Tibial artery (tissue), 4 donors: ENCODE results near the gene MYH7B.

Source experiments
- DNase-seq, 2 donors: peaks; one replicate each; pipeline ENCODE4 v3.0.0-alpha.2; 2019
- H3K27ac ChIP-seq, 2 donors: fragments of 200-600 bp; sonication (generic) in 1 of 2; 1 replicate in 1 of 2; 2 replicates in 1 of 2; pipeline ENCODE4 v1.5.1; 2018 to 2019; ENCODE audit warnings: mild to moderate bottlenecking in 1 of 2
- H3K27me3 ChIP-seq, 2 donors: fragments of 200-600 bp; sonication (generic) in 1 of 2; one replicate each; pipeline versions ENCODE4 v1.5.1 to v1.6.0; 2016 to 2019
- H3K36me3 ChIP-seq, 3 donors: fragments of 200-600 bp; sonication (generic) in 2 of 3; one replicate each; pipeline ENCODE4 v1.5.1; 2016 to 2019; ENCODE audit warnings: mild to moderate bottlenecking in 2 of 3
- H3K4me1 ChIP-seq, 4 donors: fragments of 200-600 bp; sonication (generic) in 2 of 4; 1 replicate in 3 of 4; 2 replicates in 1 of 4; pipeline ENCODE4 v1.5.1; 2016 to 2019
- H3K4me3 ChIP-seq, 2 donors: fragments of 200-600 bp; sonication (generic) in 1 of 2; 1 replicate in 1 of 2; 2 replicates in 1 of 2; pipeline ENCODE4 v1.5.1; 2018 to 2019; ENCODE audit warnings: mild to moderate bottlenecking in 2 of 2
- H3K9me3 ChIP-seq, 3 donors: fragments of 200-600 bp; sonication (generic) in 1 of 3; one replicate each; pipeline ENCODE4 v1.5.1; 2016 to 2019
- intact Hi-C: fragments of 100-400 bp; cut with DNase I; formaldehyde crosslinking; loops from one replicate; pipeline ENCODE4 v1.15.0; 2023; ENCODE audit warnings: low total_unique reads
- TF ChIP-seq, protein P1 (sequence below), 2 experiments: fragments of 200-600 bp in 1 of 2; fragments of 450-650 bp in 1 of 2; IDR thresholded peaks; one replicate each; pipeline ENCODE4 v1.5.1; 2017 to 2019; ENCODE audit warnings: antibody characterized with exemption in 2 of 2, mild to moderate bottlenecking in 1 of 2, moderate library complexity in 1 of 2

The MYH7B gene

DNA sequence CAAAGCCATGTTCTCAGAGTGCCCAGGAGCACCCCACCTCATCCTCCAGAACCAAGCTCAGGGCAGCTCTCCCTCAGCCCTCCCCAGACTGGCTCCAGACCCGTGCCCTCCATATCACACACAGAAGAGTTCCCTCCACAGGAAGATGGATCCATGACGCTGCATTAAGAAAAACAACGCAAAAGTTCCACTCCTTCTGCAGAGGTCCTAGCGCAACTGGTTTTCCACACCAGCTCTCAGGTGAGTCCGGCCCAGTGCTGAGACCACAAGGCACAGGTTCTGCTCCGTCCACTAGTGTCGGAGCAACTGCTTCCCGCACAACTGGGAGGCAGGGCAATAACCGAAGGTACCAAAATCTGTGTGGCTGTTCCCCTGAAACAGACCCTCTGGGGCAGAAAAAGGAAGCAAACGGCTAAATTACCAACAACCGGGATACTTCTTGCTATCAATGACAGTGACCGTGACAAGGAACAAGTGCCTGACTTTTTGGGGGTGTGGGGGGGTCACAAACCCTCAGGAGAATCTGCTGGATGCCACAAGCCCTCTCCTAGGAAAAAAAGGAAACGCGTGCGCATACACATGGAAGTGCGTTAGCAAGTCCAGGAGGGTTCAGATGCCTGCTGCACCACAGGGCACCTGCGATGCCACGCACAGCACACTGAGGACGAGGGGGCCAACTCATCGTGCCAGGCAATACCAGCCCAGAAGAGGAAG lies 49.2 kb downstream of the MYH7B start:
- no peaks in the 10 kb centered on the region for H3K9me3 ChIP-seq
- H3K36me3 ChIP-seq = peaks cover 83 to 100% (median 100%) of the 10 kb centered on the region in 3 donors
- no peak overlapping the region for H3K27ac ChIP-seq
- no peak overlapping the region for H3K4me3 ChIP-seq
- H3K27me3 ChIP-seq = no peaks in the 10 kb centered on the region
- intact Hi-C loops = no loop called here
- peaks cover 0 to 5% (median 0%) of the 10 kb centered on the region in 4 donors for H3K4me1 ChIP-seq
- TF ChIP-seq, protein P1, sequence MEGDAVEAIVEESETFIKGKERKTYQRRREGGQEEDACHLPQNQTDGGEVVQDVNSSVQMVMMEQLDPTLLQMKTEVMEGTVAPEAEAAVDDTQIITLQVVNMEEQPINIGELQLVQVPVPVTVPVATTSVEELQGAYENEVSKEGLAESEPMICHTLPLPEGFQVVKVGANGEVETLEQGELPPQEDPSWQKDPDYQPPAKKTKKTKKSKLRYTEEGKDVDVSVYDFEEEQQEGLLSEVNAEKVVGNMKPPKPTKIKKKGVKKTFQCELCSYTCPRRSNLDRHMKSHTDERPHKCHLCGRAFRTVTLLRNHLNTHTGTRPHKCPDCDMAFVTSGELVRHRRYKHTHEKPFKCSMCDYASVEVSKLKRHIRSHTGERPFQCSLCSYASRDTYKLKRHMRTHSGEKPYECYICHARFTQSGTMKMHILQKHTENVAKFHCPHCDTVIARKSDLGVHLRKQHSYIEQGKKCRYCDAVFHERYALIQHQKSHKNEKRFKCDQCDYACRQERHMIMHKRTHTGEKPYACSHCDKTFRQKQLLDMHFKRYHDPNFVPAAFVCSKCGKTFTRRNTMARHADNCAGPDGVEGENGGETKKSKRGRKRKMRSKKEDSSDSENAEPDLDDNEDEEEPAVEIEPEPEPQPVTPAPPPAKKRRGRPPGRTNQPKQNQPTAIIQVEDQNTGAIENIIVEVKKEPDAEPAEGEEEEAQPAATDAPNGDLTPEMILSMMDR (IDR thresholded peaks at IDR 0.05) = no peak
- peak; percentile 11 to 55 for DNase-seq
